OCI-LY7 (cell line): ENCODE results near the gene EEF1E1.

Source experiments
- EZH2phosphoT487 ChIP-seq: fragments of 200-600 bp; sonication (generic); IDR thresholded peaks from 2 replicates; pipeline ENCODE4 v1.6.1; 2018; ENCODE audit warnings: low read depth, borderline replicate concordance, mild to moderate bottlenecking, mixed run types, antibody characterized with exemption, low read length, moderate library complexity, mixed read lengths
- TF ChIP-seq, protein P1 (sequence below): fragments of 200-600 bp; sonication (generic); conservative IDR thresholded peaks from 2 replicates; pipeline ENCODE4 v1.5.1; 2014; ENCODE audit warnings: mild to moderate bottlenecking, antibody characterized with exemption, low read length, moderate library complexity, mixed read lengths

DNA sequence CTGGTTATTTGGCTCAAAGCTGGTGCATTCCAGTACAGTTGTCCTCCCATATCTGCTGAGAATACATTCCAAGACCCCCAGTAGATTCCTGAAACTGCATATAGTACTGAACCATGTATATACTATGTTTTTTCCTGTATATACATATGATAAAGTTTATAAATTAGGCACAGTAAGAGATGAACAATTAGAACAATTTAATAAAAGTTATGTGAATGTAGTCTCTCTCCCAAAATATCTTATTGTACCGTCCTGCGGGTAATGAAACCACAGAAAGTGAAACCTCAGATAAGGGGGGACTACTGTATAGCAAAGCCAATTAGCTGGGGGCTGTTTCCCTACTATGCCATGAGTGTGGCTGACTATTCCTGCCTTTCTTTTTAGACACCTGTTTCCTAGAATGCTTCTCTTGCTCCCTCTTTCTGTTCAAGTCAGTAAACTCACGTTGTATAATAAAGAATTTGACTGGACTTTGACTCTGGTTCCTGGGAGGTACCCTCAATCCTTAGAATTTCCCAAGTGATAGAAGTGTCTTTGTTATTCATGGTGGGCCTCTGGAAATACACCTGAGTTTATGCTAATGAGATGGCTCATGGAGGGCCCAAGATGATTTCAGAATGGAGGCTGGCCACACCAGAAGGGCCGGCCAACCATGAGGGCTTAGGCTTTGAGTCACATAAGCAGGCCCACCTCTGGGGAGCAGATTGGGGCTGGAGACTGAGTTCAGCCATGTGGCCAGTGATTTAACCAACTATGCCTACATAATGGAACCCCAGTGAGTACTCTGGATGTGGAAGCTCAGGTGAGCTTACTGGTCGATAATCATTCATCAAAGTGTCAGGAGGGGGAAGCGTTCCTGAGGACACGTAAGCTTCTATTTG, 37.5 kb downstream of the EEF1E1 start:
- TF ChIP-seq, protein P1, sequence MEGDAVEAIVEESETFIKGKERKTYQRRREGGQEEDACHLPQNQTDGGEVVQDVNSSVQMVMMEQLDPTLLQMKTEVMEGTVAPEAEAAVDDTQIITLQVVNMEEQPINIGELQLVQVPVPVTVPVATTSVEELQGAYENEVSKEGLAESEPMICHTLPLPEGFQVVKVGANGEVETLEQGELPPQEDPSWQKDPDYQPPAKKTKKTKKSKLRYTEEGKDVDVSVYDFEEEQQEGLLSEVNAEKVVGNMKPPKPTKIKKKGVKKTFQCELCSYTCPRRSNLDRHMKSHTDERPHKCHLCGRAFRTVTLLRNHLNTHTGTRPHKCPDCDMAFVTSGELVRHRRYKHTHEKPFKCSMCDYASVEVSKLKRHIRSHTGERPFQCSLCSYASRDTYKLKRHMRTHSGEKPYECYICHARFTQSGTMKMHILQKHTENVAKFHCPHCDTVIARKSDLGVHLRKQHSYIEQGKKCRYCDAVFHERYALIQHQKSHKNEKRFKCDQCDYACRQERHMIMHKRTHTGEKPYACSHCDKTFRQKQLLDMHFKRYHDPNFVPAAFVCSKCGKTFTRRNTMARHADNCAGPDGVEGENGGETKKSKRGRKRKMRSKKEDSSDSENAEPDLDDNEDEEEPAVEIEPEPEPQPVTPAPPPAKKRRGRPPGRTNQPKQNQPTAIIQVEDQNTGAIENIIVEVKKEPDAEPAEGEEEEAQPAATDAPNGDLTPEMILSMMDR = no peak
- TF ChIP-seq EZH2phosphoT487 = no peak
